Activated CD8-positive, alpha-beta memory T cell treated with anti-CD3 and anti-CD28 coated beads for 24 hours (primary cell): ENCODE data around the gene ORC1.
"Not testable (repeated sequence)": the region's sequence is repeated elsewhere in the genome, so short reads cannot be mapped to it uniquely, and the experiment has no call there.

Experiments
- DNase-seq: peaks from one replicate; pipeline ENCODE4 v3.0.0-alpha.2; 2020

ORC1 gene

GRCh38 chr1:52385376-52385775 is 18.8 kb downstream of the ORC1 start:
- no peak for DNase-seq

DNA sequence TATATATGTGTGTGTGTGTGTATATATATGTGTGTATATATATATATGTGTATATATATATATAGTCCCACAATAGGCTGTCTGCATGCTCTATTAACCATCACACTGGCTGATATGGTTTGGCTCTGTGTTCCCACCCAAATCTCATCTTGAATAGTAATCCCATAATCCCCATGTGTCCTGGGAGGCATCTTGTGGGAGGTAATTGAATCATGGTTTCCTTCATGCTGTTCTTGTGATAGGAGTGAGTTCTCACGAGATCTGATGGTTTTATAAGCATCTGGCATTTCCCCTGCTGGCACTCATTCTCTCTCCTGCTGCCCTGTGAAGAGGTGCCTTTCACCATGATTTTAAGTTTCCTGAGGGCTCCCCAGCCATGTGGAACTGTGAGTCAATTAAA is 34.4 kb downstream of the ORC1 start:
- DNase-seq, result not testable (repeated sequence)

- DNase-seq, result peak; percentile 75
Measured at GRCh38 chr1:52368383-52369172, 35.6 kb downstream of the ORC1 start.

DNA sequence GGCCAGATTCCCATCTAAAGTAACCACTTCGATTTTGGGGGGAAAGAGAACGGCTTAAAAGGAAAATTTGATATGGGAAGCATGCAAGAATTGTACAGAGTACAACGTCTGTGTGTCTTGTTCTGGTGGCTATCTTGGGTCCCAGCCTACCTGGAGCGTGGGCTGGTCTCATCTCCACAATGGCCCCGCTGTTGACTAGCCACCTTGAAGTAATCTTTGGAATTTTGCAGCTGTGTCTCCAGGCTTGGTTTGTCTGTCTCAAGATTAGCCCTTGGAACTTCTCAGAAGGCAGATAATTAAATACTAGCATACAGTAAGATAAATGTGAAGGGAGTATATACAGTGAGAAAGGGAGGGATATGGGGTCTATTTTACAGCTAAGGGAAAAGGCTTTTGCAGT is 37.0 kb downstream of the ORC1 start:
- DNase-seq, result no peak

DNA sequence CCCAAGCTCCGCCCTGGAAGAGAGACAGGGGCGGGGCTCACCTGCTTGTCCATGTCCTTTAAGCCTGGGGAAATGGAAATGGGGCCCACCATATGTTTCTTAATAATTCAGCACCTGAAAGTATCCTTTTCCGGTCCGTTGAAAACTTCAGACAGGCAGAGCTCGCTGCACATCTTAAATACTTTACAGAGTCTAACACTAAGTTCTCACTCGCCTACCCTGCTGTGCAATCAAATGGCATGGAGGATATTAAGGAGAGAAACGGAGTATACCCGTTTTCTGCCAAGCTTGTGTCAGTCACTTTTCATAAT is 37.8 kb downstream of the ORC1 start:
- no peak for DNase-seq

GRCh38 chr1:52365746-52366516 is 38.3 kb downstream of the ORC1 start, which contains the start of gene CC2D1B:
CC2D1B (minus strand) TSS chr1:52366205; CDS start chr1:52364620, 1,585 bp downstream.
- peak; percentile 99 for DNase-seq

GRCh38 chr1:52365071-52365745 is 39.0 kb downstream of the ORC1 start:
- no peak for DNase-seq

- no peak for DNase-seq
Measured at GRCh38 chr1:52364235-52364839, 39.9 kb downstream of the ORC1 start.

GRCh38 chr1:52360595-52360968 is 43.6 kb downstream of the ORC1 start:
- no peak for DNase-seq

DNA sequence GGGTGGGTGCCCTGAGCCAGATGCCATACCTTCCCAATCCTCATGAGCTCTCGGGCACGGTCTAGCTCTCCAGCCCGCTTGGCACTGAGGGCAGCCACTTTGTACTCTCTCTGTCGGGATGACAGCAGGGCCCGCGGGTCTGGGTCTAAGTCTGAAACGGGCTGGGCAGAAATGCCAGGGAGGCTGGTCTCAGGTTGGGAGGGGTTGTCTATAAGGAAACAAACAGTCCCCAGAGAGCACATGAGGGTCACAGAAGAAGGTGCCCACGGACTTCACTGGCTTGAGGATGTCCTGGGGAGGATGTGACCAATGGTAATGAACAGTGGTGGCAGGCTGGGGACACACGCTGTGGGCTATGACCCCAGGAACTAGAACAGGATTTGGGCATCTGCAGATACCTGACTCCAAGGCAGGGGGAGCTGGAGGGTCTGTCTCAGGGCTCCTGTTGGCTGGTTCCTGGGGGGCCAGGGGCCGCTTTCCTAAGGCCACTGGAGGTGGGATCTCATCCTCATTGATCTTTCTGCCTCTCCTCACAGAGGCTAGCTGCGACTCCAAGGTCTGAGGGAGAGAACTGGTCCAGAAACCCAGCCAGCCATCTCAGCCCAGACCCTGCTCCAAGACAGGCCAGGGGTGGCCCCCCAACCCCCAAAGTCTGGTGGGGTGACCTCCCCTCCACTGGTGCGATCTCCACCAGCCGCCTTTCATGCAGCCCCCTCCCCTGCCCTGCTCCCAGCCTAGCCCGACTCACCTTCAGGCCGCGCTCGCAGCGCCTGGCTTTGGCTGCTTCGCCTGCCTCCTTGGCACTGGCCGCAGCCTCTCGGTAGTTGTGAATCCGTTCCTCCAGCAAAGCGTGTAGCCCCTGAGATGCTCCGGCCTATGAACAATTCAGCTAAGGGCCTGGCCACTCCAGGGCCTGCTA is 44.3 kb downstream of the ORC1 start:
- no peak for DNase-seq

- DNase-seq, result no peak
Measured at GRCh38 chr1:52358851-52359497, 45.2 kb downstream of the ORC1 start.

- DNase-seq, result no peak
Measured at GRCh38 chr1:52357397-52357796, 46.8 kb downstream of the ORC1 start.

DNA sequence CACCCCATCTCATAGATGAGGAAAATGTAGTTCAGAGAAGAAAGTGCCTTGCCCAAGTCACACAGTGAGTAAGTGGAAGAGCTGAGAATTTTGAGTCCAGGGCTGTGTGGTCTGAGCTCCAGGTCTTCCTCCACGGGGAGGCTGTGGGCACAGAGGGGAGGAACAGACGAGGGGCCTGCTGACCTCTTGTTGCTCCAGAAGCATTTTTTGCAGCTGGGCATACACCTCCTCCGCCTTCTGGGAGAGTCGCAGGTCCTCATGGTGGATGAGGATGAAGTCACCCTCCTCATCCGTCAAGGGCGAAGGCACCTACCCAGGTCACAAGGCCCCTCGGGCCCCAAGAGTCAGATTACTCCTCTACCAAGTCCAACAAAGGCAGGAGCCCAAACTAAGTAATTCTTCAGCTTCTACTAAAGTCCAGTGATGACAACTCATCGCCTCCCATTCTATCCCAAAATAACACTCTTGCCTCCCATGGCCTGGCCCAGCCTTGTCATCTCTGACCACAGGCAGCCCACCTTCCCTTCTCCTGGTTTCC is 47.3 kb downstream of the ORC1 start:
- DNase-seq, result no peak

GRCh38 chr1:52355847-52356505 is 48.2 kb downstream of the ORC1 start:
- no peak for DNase-seq

GRCh38 chr1:52355436-52355835 is 48.8 kb downstream of the ORC1 start:
- no peak for DNase-seq

DNA sequence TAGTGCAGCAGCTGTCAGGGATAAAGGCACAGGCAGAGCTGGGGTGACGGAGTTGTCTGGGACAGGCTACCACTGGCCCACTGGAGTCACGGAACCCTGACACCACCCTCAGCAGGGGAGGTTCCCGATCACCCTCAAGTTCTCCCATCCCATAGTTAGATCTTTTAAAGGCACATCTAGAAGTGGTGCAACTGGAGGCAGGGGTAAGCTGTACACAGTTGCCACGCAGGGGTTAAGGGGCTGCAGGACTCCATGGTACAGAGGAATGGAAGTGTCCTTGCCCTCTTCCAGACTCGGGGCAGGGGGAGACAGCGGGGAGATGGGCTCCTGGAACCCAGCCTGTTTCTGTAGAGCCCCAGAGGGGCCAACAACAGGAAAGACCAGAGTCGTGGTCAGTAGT is 51.5 kb downstream of the ORC1 start:
- DNase-seq, result no peak

GRCh38 chr1:52348704-52349300 is 55.4 kb downstream of the ORC1 start:
- no peak for DNase-seq

- DNase-seq, result no peak
Measured at GRCh38 chr1:52346653-52347052, 57.6 kb downstream of the ORC1 start.

DNA sequence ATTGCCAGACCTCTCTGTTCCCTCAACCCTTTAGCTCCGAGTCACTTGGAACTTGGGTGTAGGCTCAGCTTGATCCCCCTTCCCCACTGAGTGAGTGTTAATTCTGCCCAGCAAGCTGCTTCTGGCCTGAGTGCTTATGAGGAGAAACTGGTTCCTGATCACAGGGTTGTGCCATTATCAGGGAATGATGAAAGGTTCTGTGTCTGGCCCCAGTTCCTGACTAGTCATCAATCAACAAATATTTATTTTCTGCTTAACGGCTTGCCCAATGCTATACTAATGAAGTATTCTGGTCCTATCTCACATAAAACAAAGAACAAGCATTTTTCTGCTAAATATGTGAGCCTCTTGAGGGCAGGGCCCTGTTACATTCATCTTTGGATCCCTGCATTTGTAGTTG is 59.0 kb downstream of the ORC1 start:
- no peak for DNase-seq

GRCh38 chr1:52343979-52344378 is 60.2 kb downstream of the ORC1 start:
- DNase-seq, result no peak
